ENCODE measurements around the gene PBX1. TPM values are rescaled to one million over a fixed set of nuclear protein-coding genes. Genes with fewer than 3 reads are reported as not detected.
A peak's percentile ranks its signal among the peaks of the same experiment; 100 is the strongest.
"Not testable (repeated sequence)": the region's sequence is repeated elsewhere in the genome, so short reads cannot be mapped to it uniquely, and the experiment has no call there.

Gene PBX1
- total and polyA plus RNA-seq, 8 donors, result 11.0 to 113 (median 23.0) TPM

DNA sequence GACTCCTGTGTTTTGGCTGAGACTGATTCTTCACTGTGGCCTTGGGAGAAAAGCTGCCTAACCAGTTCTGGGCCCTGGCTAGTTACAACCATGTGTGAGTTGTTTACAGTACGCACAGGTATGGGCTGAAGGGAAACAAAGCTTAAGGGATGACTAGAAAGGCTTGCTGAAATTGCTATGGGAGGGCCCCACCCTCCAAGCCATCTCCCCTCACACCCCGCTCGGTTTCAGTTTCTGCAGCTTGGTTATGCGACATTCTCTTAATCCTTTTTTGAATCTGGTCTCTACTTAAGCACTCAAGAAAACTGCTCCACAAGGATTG lies 43.1 kb downstream of the PBX1 start:
- peak overlapping the region; percentile 61 to 85 (median 78) for H3K27ac ChIP-seq
- intact Hi-C loops (cut with DNase I; ENCODE audit: low total_unique reads), result no loop called here
- H3K9me3 ChIP-seq, result no peaks in the 10 kb centered on the region
- DNase-seq, result peak; percentile 86 to 95
- H3K4me3 ChIP-seq, result peak overlapping the region in 3 of 4 donors; percentile 4 to 7 (median 4)
- TF ChIP-seq POLR2AphosphoS5 (IDR thresholded peaks at IDR 0.05), result peak in 2 of 3 donors; percentile 28 to 81
- TF ChIP-seq, protein P1, sequence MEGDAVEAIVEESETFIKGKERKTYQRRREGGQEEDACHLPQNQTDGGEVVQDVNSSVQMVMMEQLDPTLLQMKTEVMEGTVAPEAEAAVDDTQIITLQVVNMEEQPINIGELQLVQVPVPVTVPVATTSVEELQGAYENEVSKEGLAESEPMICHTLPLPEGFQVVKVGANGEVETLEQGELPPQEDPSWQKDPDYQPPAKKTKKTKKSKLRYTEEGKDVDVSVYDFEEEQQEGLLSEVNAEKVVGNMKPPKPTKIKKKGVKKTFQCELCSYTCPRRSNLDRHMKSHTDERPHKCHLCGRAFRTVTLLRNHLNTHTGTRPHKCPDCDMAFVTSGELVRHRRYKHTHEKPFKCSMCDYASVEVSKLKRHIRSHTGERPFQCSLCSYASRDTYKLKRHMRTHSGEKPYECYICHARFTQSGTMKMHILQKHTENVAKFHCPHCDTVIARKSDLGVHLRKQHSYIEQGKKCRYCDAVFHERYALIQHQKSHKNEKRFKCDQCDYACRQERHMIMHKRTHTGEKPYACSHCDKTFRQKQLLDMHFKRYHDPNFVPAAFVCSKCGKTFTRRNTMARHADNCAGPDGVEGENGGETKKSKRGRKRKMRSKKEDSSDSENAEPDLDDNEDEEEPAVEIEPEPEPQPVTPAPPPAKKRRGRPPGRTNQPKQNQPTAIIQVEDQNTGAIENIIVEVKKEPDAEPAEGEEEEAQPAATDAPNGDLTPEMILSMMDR (IDR thresholded peaks at IDR 0.05), result no peak
- 11 to 42% (median 20%) methylated on average over 4 of the region's 4 CpGs for WGBS, 5 donors
- peaks cover 20 to 88% (median 62%) of the 10 kb centered on the region in 4 donors for H3K4me1 ChIP-seq
- no peaks in the 10 kb centered on the region for H3K27me3 ChIP-seq
- peaks cover 0 to 9% (median 0%) of the 10 kb centered on the region in 4 donors for H3K36me3 ChIP-seq

- intact Hi-C loops (cut with DNase I; ENCODE audit: low total_unique reads), result no loop called here
- TF ChIP-seq, protein P1 (IDR thresholded peaks at IDR 0.05), result no peak
- TF ChIP-seq EP300 (IDR thresholded peaks at IDR 0.05) (no peak), POLR2AphosphoS5 (IDR thresholded peaks at IDR 0.05) (no peak), POLR2A (IDR thresholded peaks at IDR 0.05) (no peak)
- no peaks in the 10 kb centered on the region for H3K27me3 ChIP-seq
- peak overlapping the region; percentile 61 to 85 (median 78) for H3K27ac ChIP-seq
- H3K4me3 ChIP-seq, result peak overlapping the region in 3 of 4 donors; percentile 4 to 7 (median 4)
- peaks cover 20 to 93% (median 65%) of the 10 kb centered on the region in 4 donors for H3K4me1 ChIP-seq
- peaks cover 0 to 3% (median 0%) of the 10 kb centered on the region in 4 donors for H3K36me3 ChIP-seq
- 3 to 13% (median 8%) methylated on average over 10 of the region's 10 CpGs for WGBS, 5 donors
- peak; percentile 79 to 83 for DNase-seq
- no peaks in the 10 kb centered on the region for H3K9me3 ChIP-seq
Measured at GRCh38 chr1:164602480-164603093, 43.6 kb downstream of the PBX1 start.

GRCh38 chr1:164603805-164604204 lies 44.8 kb downstream of the PBX1 start:
- peaks cover 20 to 96% (median 68%) of the 10 kb centered on the region in 4 donors for H3K4me1 ChIP-seq
- H3K36me3 ChIP-seq; intact Hi-C loops (cut with DNase I; ENCODE audit: low total_unique reads); H3K4me3 ChIP-seq; H3K9me3 ChIP-seq; DNase-seq; H3K27me3 ChIP-seq: not testable (repeated sequence)
- H3K27ac ChIP-seq, result peak overlapping the region in 3 of 5 donors; percentile 45 to 83 (median 78)
- WGBS, 5 donors, result 79 to 98% (median 90%) methylated on average over 4 of the region's 4 CpGs

- intact Hi-C loops (cut with DNase I; ENCODE audit: low total_unique reads), result no loop called here
- Histone ChIP-seq H3K4me1 (peaks cover 20 to 95% (median 65%) of the 10 kb centered on the region in 4 donors), H3K36me3 (no peaks in the 10 kb centered on the region), H3K27me3 (no peaks in the 10 kb centered on the region), H3K4me3 (no peak overlapping the region), H3K9me3 (no peaks in the 10 kb centered on the region), H3K27ac (peak overlapping the region in 3 of 5 donors; percentile 45 to 83 (median 55))
- TF ChIP-seq POLR2AphosphoS5 (IDR thresholded peaks at IDR 0.05) (no peak), POLR2A (IDR thresholded peaks at IDR 0.05) (no peak), EP300 (IDR thresholded peaks at IDR 0.05) (no peak)
- TF ChIP-seq, protein P1 (IDR thresholded peaks at IDR 0.05), result no peak
- WGBS, 5 donors, result 52 to 84% (median 63%) methylated on average over 2 of the region's 2 CpGs
- no peak for DNase-seq
Measured at GRCh38 chr1:164604541-164604940, 45.6 kb downstream of the PBX1 start.
